DOHH2 (cell line): ENCODE data around the gene CDK5RAP3.

ENCODE experiments used
- H3F3A ChIP-seq: fragments of 200-600 bp; sonication (generic), shearing (Covaris generic); 2 replicates; pipeline ENCODE4 v1.6.0; 2016; ENCODE audit warnings: antibody characterized with exemption, mild to moderate bottlenecking; ENCODE audit not compliant: control insufficient read depth, insufficient read depth
- H3K27ac ChIP-seq: fragments of 200-600 bp; sonication (generic); 2 replicates; pipeline ENCODE4 v1.5.1; 2014; ENCODE audit warnings: low read depth, mild to moderate bottlenecking, low read length, moderate library complexity
- H3K27me3 ChIP-seq: fragments of 200-600 bp; sonication (generic); 2 replicates; pipeline ENCODE4 v1.6.1; 2014; ENCODE audit warnings: mild to moderate bottlenecking, low read length, mixed read lengths; ENCODE audit not compliant: control insufficient read depth
- H3K36me3 ChIP-seq: fragments of 200-600 bp; sonication (generic); 2 replicates; pipeline ENCODE4 v1.6.1; 2014; ENCODE audit warnings: mild to moderate bottlenecking, low read length, moderate library complexity, mixed read lengths; ENCODE audit not compliant: control insufficient read depth
- H3K4me1 ChIP-seq: fragments of 200-600 bp; sonication (generic); 2 replicates; pipeline ENCODE4 v1.6.1; 2014; ENCODE audit warnings: mild to moderate bottlenecking, low read length, mixed read lengths; ENCODE audit not compliant: control insufficient read depth
- H3K4me2 ChIP-seq: fragments of 200-600 bp; sonication (generic); 2 replicates; pipeline ENCODE4 v1.6.0; 2014; ENCODE audit warnings: mild to moderate bottlenecking, low read length, moderate library complexity
- H3K4me3 ChIP-seq: fragments of 200-600 bp; sonication (generic); 2 replicates; pipeline ENCODE4 v1.5.1; 2014; ENCODE audit warnings: mild to moderate bottlenecking, low read length, mixed read lengths
- H3K79me2 ChIP-seq: fragments of 200-600 bp; sonication (generic); 2 replicates; pipeline ENCODE4 v1.6.1; 2014; ENCODE audit warnings: mild to moderate bottlenecking, low read length, mixed read lengths; ENCODE audit not compliant: control insufficient read depth
- H3K9me2 ChIP-seq: fragments of 200-600 bp; sonication (generic); replicated peaks from 2 replicates; pipeline ENCODE4 v1.6.1; 2014; ENCODE audit warnings: mild to moderate bottlenecking, low read length, mixed read lengths; ENCODE audit not compliant: control insufficient read depth
- H3K9me3 ChIP-seq: fragments of 200-600 bp; sonication (generic); 2 replicates; pipeline ENCODE4 v1.6.1; 2014; ENCODE audit warnings: antibody characterized with exemption, low read length, mixed read lengths; ENCODE audit not compliant: control insufficient read depth, insufficient read depth
- H4K20me1 ChIP-seq: fragments of 200-600 bp; sonication (generic); 2 replicates; pipeline ENCODE4 v1.6.0; 2014; ENCODE audit warnings: low read depth, mild to moderate bottlenecking, antibody characterized with exemption, low read length, moderate library complexity; ENCODE audit not compliant: control insufficient read depth, insufficient read depth
- CTCF ChIP-seq: fragments of 200-600 bp; sonication (generic); IDR thresholded peaks from one replicate; pipeline ENCODE4 v1.5.1; 2014; ENCODE audit warnings: antibody characterized with exemption, mild to moderate bottlenecking, low read depth, low read length; ENCODE audit not compliant: poor library complexity, severe bottlenecking
- EZH2phosphoT487 ChIP-seq: fragments of 200-600 bp; sonication (generic); IDR thresholded peaks from 2 replicates; pipeline ENCODE4 v1.6.1; 2017; ENCODE audit warnings: borderline replicate concordance, mild to moderate bottlenecking, antibody characterized with exemption, low read length, moderate library complexity, mixed read lengths

Gene CDK5RAP3

DNA sequence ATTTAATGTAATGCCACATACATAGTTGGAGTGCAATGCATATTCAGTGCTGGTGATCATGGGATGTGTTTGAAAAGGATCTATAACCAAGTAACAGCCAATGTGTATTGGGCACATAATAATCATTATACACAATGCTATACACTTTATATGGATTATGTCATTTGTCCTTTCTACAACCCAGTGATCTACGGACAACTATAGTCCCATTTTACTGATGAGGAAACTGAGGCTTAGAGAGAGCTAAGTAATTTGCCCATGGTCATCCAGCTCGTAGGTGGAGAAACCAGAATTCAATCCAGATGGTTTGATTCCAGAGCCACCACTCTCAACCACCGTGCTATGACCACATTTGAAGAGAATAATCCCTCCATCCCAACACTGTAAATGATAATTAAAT lies 39.3 kb downstream of the CDK5RAP3 start:
- Histone ChIP-seq H3K27ac (no peak overlapping the region), H4K20me1 (no peaks in the 10 kb centered on the region)

GRCh38 chr17:48011405-48012150 lies 40.7 kb downstream of the CDK5RAP3 start:
- H3K9me2 ChIP-seq = no peaks in the 10 kb centered on the region
- TF ChIP-seq CTCF (peak; percentile 68), EZH2phosphoT487 (no peak)
- H3K9me3 ChIP-seq = no peaks in the 10 kb centered on the region
- no peaks in the 10 kb centered on the region for H3K36me3 ChIP-seq
- H3K4me1 ChIP-seq = peaks cover 14% of the 10 kb centered on the region
- H3K4me2 ChIP-seq = peak overlapping the region; percentile 89
- H3F3A ChIP-seq = peaks cover 4% of the 10 kb centered on the region
- H3K79me2 ChIP-seq = no peaks in the 10 kb centered on the region
- H3K27ac ChIP-seq = no peak overlapping the region
- H4K20me1 ChIP-seq = no peaks in the 10 kb centered on the region
- H3K27me3 ChIP-seq = peaks cover 60% of the 10 kb centered on the region
- H3K4me3 ChIP-seq = peak overlapping the region; percentile 71

More for the DNA sequence above, 39.3 kb downstream of the CDK5RAP3 start:
- H3K27me3 ChIP-seq = peaks cover 63% of the 10 kb centered on the region
- no peaks in the 10 kb centered on the region for H3K36me3 ChIP-seq
- H3K9me2 ChIP-seq = no peaks in the 10 kb centered on the region
- no peak overlapping the region for H3K4me3 ChIP-seq
- H3K79me2 ChIP-seq = no peaks in the 10 kb centered on the region
- H3F3A ChIP-seq = peaks cover 4% of the 10 kb centered on the region
- TF ChIP-seq CTCF (no peak), EZH2phosphoT487 (no peak)
- H3K4me2 ChIP-seq = no peak overlapping the region
- peaks cover 16% of the 10 kb centered on the region for H3K4me1 ChIP-seq
- H3K9me3 ChIP-seq = no peaks in the 10 kb centered on the region

GRCh38 chr17:48012151-48012520 lies 41.2 kb downstream of the CDK5RAP3 start:
- Histone ChIP-seq H3K4me2 (peak overlapping the region; percentile 89), H4K20me1 (no peaks in the 10 kb centered on the region), H3K36me3 (no peaks in the 10 kb centered on the region), H3K9me3 (no peaks in the 10 kb centered on the region), H3K27me3 (peaks cover 57% of the 10 kb centered on the region), H3F3A (peaks cover 4% of the 10 kb centered on the region), H3K27ac (no peak overlapping the region), H3K9me2 (no peaks in the 10 kb centered on the region), H3K79me2 (no peaks in the 10 kb centered on the region), H3K4me1 (peaks cover 14% of the 10 kb centered on the region), H3K4me3 (peak overlapping the region; percentile 71)
- peak; percentile 48; the same call in 1 of the 2 replicates for TF ChIP-seq EZH2phosphoT487
- peak; percentile 25 for TF ChIP-seq CTCF
